ENCODE data around the gene CHST8. TPM values are rescaled to one million over a fixed set of nuclear protein-coding genes. Genes with fewer than 3 reads are reported as not detected.

CHST8 gene
- total and polyA plus RNA-seq, 2 of the 13 experiments (the other 11 are each of a cell fraction or from before 2014, with no cell fraction given) = not detected

GRCh38 chr19:33622505-33622808 is 704 bp downstream of the CHST8 start (continued):
- TF ChIP-seq ZNF33B (CRISPR knock-in tag; IDR thresholded peaks at IDR 0.05) (no peak), SIX1 (CRISPR knock-in tag; IDR thresholded peaks at IDR 0.05; ENCODE audit: borderline replicate concordance) (no peak), MATR3 (CRISPR knock-in tag; IDR thresholded peaks at IDR 0.05) (no peak), ZFP1 (CRISPR knock-in tag; IDR thresholded peaks at IDR 0.05) (no peak), ZNF670 (CRISPR knock-in tag; IDR thresholded peaks at IDR 0.05; ENCODE audit: borderline replicate concordance) (no peak), ZBTB34 (CRISPR knock-in tag; IDR thresholded peaks at IDR 0.05) (no peak), SNAPC2 (CRISPR knock-in tag; IDR thresholded peaks at IDR 0.05) (no peak), MYC (CRISPR knock-in tag; IDR thresholded peaks at IDR 0.05; ENCODE audit: borderline replicate concordance) (no peak), CCAR2 (optimal IDR thresholded peaks at IDR 0.05; ENCODE audit: low read depth, low read length) (no peak), ZBED4 (CRISPR knock-in tag; IDR thresholded peaks at IDR 0.05; ENCODE audit: borderline replicate concordance) (no peak), EEA1 (CRISPR knock-in tag; IDR thresholded peaks at IDR 0.05; ENCODE audit: borderline replicate concordance) (no peak), RFXAP (CRISPR knock-in tag; IDR thresholded peaks at IDR 0.05; ENCODE audit: borderline replicate concordance) (no peak), ZNF460 (CRISPR knock-in tag; IDR thresholded peaks at IDR 0.05; ENCODE audit: borderline replicate concordance) (no peak), GABPA (IDR thresholded peaks at IDR 0.05; ENCODE audit: low read depth, low read length) (no peak), GABPA (CRISPR knock-in tag; IDR thresholded peaks at IDR 0.05; ENCODE audit: low read depth) (no peak)

Measured in HepG2 (cell line).